C4-2B (cell line): Measurements from ENCODE around the gene METAP2.

ENCODE experiments used
- H3K27ac ChIP-seq: fragments of 450-650 bp; 2 replicates; pipeline ENCODE4 v1.5.1; 2017
- CTCF ChIP-seq: fragments of 450-650 bp; conservative IDR thresholded peaks from 2 replicates; pipeline ENCODE4 v1.5.1; 2017; ENCODE audit warnings: mild to moderate bottlenecking
- ZFX ChIP-seq: fragments of 450-650 bp; IDR thresholded peaks from 2 replicates; pipeline ENCODE4 v1.6.1; 2017

The METAP2 gene

GRCh38 chr12:95518944-95519343, 45.0 kb downstream of the METAP2 start:
- no peak overlapping the region for H3K27ac ChIP-seq
- TF ChIP-seq CTCF (no peak), ZFX (no peak)

GRCh38 chr12:95520816-95521215, 46.9 kb downstream of the METAP2 start:
- no peak overlapping the region for H3K27ac ChIP-seq
- no peak for TF ChIP-seq CTCF
- no peak for TF ChIP-seq ZFX

- H3K27ac ChIP-seq: no peak overlapping the region
- TF ChIP-seq ZFX (no peak), CTCF (no peak)
These were observed 48.7 kb downstream of the METAP2 start for GRCh38 chr12:95522692-95523091.

- H3K27ac ChIP-seq: no peak overlapping the region
These were observed 54.5 kb downstream of the METAP2 start for GRCh38 chr12:95528431-95528830.

GRCh38 chr12:95529693-95530225, 55.8 kb downstream of the METAP2 start:
- H3K27ac ChIP-seq: no peak overlapping the region

More at GRCh38 chr12:95528431-95528830, 54.5 kb downstream of the METAP2 start:
- no peak for TF ChIP-seq ZFX
- TF ChIP-seq CTCF: no peak

GRCh38 chr12:95532851-95533250, 58.9 kb downstream of the METAP2 start:
- TF ChIP-seq CTCF (no peak), ZFX (no peak)

More at GRCh38 chr12:95529693-95530225, 55.8 kb downstream of the METAP2 start:
- TF ChIP-seq CTCF: no peak
- TF ChIP-seq ZFX: no peak

GRCh38 chr12:95533985-95534384, 60.0 kb downstream of the METAP2 start:
- no peak overlapping the region for H3K27ac ChIP-seq
- TF ChIP-seq CTCF: no peak
- TF ChIP-seq ZFX: no peak

More at GRCh38 chr12:95532851-95533250, 58.9 kb downstream of the METAP2 start:
- no peak overlapping the region for H3K27ac ChIP-seq
